Activated CD8-positive, alpha-beta T cell treated with anti-CD3 and anti-CD28 coated beads for 36 hours (primary cell): Measurements from ENCODE around the gene SPNS1. TPM values are rescaled to one million over a fixed set of nuclear protein-coding genes. Genes with fewer than 3 reads are reported as not detected.
A peak's percentile ranks its signal among the peaks of the same experiment; 100 is the strongest.
"Not testable (repeated sequence)": the region's sequence is repeated elsewhere in the genome, so short reads cannot be mapped to it uniquely, and the experiment has no call there.

Experiments
- ATAC-seq: fragments of 200-7000 bp; cut with Tn5 transposase; one replicate; pipeline ENCODE4 v1.10.0; 2021; ENCODE audit warnings: mild to moderate bottlenecking, moderate library complexity
- CTCF ChIA-PET: fragments of 350-600 bp; sonication (Branson Sonifier 250); formaldehyde crosslinking; loops from one replicate; lab custom pipeline; 2021; ENCODE audit warnings: antibody characterized with exemption; lab: Charles Lee
- POLR2A ChIA-PET: fragments of 350-600 bp; sonication (Branson Sonifier 250); formaldehyde crosslinking; loops from one replicate; lab custom pipeline; 2021; ENCODE audit warnings: antibody characterized with exemption; lab: Charles Lee
- DNase-seq: peaks from one replicate; pipeline ENCODE4 v3.0.0-alpha.2; 2020
- H3K27ac Mint-ChIP-seq: one replicate; pipeline ENCODE4 v1.8.0; 2021; ENCODE audit warnings: mild to moderate bottlenecking, mixed read lengths
- H3K27me3 Mint-ChIP-seq: one replicate; pipeline ENCODE4 v1.8.0; 2021; ENCODE audit warnings: mixed read lengths
- H3K36me3 Mint-ChIP-seq: one replicate; pipeline ENCODE4 v1.8.0; 2021; ENCODE audit warnings: low read depth, mixed read lengths
- H3K4me1 Mint-ChIP-seq: one replicate; pipeline ENCODE4 v1.8.0; 2021; ENCODE audit warnings: low read depth, mixed read lengths
- H3K4me3 Mint-ChIP-seq: one replicate; pipeline ENCODE4 v1.8.0; 2021; ENCODE audit warnings: mild to moderate bottlenecking, moderate library complexity, mixed read lengths
- H3K9me3 Mint-ChIP-seq: one replicate; pipeline ENCODE4 v1.8.0; 2021; ENCODE audit warnings: mixed read lengths
- intact Hi-C: fragments of 100-400 bp; cut with micrococcal nuclease; formaldehyde crosslinking; loops from one replicate; pipeline ENCODE4 v1.10.0; 2022
- total RNA-seq, 2 experiments: library from RNA; stranded (reverse); gene quantifications; one replicate each; pipeline ENCODE4 v1.2.3, GENCODE V29; 2021
- TF ChIP-seq, protein P1 (sequence below): fragments of 200-600 bp; IDR thresholded peaks from one replicate; pipeline ENCODE4 v1.8.0; 2022; ENCODE audit warnings: antibody characterized with exemption, mild to moderate bottlenecking

SPNS1 gene, protein sequence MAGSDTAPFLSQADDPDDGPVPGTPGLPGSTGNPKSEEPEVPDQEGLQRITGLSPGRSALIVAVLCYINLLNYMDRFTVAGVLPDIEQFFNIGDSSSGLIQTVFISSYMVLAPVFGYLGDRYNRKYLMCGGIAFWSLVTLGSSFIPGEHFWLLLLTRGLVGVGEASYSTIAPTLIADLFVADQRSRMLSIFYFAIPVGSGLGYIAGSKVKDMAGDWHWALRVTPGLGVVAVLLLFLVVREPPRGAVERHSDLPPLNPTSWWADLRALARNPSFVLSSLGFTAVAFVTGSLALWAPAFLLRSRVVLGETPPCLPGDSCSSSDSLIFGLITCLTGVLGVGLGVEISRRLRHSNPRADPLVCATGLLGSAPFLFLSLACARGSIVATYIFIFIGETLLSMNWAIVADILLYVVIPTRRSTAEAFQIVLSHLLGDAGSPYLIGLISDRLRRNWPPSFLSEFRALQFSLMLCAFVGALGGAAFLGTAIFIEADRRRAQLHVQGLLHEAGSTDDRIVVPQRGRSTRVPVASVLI
- total RNA-seq, result 10 to 100 TPM; 14.6 to 18.2 TPM

DNA sequence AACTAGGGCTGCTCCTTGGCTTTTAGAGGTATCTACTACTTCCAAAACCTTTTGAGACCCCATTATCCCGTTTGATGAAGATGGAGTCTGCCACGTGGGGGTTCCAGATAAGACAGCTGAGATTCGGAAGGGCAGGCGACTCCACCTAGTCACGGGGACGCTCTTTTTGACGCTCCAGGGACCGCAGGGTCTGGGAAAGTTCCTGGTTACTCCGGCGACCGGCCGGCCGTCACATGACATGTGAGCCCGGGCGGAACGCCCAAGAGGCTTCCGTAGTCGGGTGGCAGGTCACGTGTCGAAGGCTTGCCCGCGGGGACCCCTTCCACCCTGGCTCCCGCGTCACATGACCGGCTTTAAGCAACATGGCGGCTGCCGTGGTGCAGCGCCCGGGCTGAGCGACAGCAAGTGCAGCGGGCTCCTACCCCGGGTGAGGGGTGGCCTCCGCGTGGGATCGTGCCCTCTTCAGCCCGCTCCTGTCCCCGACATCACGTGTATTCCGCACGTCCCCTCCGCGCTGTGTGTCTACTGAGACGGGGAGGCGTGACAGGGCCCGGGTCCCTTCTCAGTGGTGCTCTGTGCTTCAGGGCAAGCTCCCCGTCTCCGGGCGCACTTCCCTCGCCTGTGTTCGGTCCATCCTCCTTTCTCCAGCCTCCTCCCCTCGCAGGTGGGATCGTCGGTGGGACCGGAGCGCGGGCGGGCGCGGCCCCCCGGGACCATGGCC is at the start of gene SPNS1:
SPNS1 (plus strand) TSS at position 342 of the 721 bp plus-strand sequence; CDS start at position 716, 374 bp downstream.
- peak; percentile 98 for DNase-seq
- TF ChIP-seq, protein P1, sequence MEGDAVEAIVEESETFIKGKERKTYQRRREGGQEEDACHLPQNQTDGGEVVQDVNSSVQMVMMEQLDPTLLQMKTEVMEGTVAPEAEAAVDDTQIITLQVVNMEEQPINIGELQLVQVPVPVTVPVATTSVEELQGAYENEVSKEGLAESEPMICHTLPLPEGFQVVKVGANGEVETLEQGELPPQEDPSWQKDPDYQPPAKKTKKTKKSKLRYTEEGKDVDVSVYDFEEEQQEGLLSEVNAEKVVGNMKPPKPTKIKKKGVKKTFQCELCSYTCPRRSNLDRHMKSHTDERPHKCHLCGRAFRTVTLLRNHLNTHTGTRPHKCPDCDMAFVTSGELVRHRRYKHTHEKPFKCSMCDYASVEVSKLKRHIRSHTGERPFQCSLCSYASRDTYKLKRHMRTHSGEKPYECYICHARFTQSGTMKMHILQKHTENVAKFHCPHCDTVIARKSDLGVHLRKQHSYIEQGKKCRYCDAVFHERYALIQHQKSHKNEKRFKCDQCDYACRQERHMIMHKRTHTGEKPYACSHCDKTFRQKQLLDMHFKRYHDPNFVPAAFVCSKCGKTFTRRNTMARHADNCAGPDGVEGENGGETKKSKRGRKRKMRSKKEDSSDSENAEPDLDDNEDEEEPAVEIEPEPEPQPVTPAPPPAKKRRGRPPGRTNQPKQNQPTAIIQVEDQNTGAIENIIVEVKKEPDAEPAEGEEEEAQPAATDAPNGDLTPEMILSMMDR, result no peak
- ChIA-PET POLR2A (interaction anchor here (0.7 to 6.4 kb wide), 16 partner anchors 11 to 1076 kb away, joined by 3 to 80 read pairs (median 5); partner anchors contain the start of genes ATXN2L, LAT, NFATC2IP and TUFM), CTCF (interaction anchor here (1.1 to 2.4 kb wide), 9 partner anchors 9 to 141 kb away, joined by 3 to 20 read pairs (median 6); partner anchors contain the start of genes LAT and NFATC2IP)
- Mint-ChIP-seq H3K9me3 (no peaks in the 10 kb centered on the region), H3K27me3 (no peaks in the 10 kb centered on the region), H3K27ac (peak within 1 kb of the TSS; percentile 90), H3K36me3 (peaks cover 4% of the 10 kb centered on the region), H3K4me1 (peaks cover 29% of the 10 kb centered on the region), H3K4me3 (peak within 1 kb of the TSS; percentile 98)
- ATAC-seq, result peak; percentile 94
- intact Hi-C loops, result no loop called here

DNA sequence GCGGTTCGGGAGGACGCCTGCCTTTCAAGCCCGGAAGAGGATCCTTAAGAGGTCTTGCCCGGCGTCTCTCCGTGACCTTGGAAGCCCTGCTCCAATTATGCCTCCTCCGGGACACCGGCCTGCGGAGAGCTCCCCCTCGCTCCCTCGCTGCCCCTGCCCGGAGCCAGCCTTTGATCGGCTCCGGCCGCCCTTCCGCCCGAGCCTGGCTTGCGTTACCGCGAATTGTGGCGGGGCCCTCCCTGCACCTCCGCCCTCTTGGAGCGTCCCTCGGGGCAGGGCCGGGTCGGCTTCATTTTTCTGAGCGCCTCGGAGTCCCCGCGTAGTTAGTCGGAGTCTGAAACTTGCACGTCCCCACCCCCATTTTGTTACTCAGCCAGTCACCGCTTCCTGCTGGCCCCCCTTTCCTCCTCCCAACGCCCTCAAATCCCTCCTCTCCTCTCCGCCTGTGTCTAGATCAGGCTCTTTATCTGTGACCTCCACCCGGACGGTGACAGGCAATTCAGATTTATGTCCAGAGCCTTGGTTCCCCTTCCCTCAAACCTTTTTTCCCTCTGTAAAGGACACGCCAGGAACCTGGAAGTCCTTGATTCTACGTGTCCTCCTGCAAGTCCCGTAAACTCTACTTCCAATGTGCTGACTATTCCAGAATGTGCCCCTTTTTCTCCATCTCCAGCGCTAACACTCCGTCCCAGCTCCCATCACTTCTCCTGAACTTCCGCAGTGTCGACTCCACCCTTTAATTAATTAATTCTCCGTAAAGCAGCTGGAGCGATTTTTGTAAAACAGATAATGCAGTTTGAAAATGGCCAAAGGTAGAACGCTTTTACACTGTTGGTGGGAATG is 49.0 kb upstream of the SPNS1 start:
- peak overlapping the region; percentile 93 for H3K4me3 Mint-ChIP-seq

DNA sequence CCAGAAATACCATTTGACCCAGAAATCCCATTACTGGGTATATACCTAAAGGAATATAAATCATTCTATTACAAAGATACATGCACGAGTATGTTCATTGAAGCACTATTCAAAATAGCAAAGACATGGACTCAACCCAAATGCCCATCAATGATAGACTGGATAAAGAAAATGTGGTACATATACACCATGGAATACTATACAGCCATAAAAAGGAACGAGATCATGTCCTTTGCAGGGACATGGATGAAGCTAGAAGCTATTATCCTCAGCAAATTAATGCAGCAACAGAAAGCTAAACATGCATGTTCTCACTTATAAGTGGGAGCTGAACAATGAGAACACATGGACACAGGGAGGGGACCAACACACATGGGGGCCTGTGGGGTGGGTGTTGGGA is 48.3 kb upstream of the SPNS1 start:
- peaks cover 27% of the 10 kb centered on the region for H3K4me1 Mint-ChIP-seq
- peak overlapping the region; percentile 97 for H3K27ac Mint-ChIP-seq
- not testable (repeated sequence) for H3K9me3 Mint-ChIP-seq, DNase-seq, H3K36me3 Mint-ChIP-seq, H3K27me3 Mint-ChIP-seq, ATAC-seq
- H3K4me3 Mint-ChIP-seq, result peak overlapping the region; percentile 93
- ChIA-PET CTCF (interaction anchor here (0.7 to 12.2 kb wide), 3 partner anchors 10 to 53 kb away, joined by 3 to 87 read pairs (median 4); no protein-coding TSS in a partner anchor), POLR2A (interaction anchor here (0.6 to 1.9 kb wide), 8 partner anchors 19 to 104 kb away, joined by 3 to 7 read pairs (median 4); partner anchors contain the start of genes ATXN2L, SH2B1 and TUFM)
- intact Hi-C loops, result loop anchor here (5.0 kb wide), 1 partner anchor 79 kb away; the partner anchor contains the start of gene TUFM

More for the DNA sequence above, 49.0 kb upstream of the SPNS1 start:
- H3K27ac Mint-ChIP-seq, result peak overlapping the region; percentile 97
- peaks cover 6% of the 10 kb centered on the region for H3K36me3 Mint-ChIP-seq
- TF ChIP-seq, protein P1, result no peak
- peak; percentile 76 for ATAC-seq
- H3K27me3 Mint-ChIP-seq, result no peaks in the 10 kb centered on the region
- H3K4me1 Mint-ChIP-seq, result peaks cover 20% of the 10 kb centered on the region
- intact Hi-C loops, result loop anchor here (5.0 kb wide), 1 partner anchor 78 kb away; the partner anchor contains the start of gene TUFM
- no peaks in the 10 kb centered on the region for H3K9me3 Mint-ChIP-seq
- peak; percentile 94 for DNase-seq
- ChIA-PET CTCF (interaction anchor here (1.1 to 12.2 kb wide), 2 partner anchors 20 to 52 kb away, joined by 4 to 87 read pairs; no protein-coding TSS in a partner anchor), POLR2A (interaction anchor here (0.6 to 3.7 kb wide), 13 partner anchors 11 to 103 kb away, joined by 3 to 12 read pairs (median 5); partner anchors contain the start of genes ATXN2L, SH2B1 and TUFM)

DNA sequence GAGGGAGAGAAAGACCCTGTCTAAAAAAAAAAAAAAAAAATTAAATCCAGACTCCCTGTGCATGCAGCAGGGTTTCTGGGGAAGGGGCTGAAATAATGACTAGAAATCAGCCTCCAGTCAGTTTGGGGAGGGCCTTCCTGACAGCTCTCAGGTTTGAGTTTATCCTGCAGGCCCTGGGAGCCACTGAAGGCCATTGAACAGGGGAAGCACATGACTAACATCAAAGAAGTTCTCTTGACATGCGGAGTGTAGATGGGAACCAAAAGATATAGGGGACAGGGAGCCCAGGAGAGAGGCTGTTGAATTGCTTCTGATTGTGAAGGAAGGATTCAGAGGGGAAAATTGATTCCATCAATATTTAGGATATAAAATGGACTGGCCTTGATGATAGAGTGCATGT is 46.8 kb upstream of the SPNS1 start:
- Mint-ChIP-seq H3K4me3 (no peak overlapping the region), H3K4me1 (peaks cover 29% of the 10 kb centered on the region), H3K27me3 (no peaks in the 10 kb centered on the region), H3K36me3 (peaks cover 2% of the 10 kb centered on the region), H3K9me3 (no peaks in the 10 kb centered on the region), H3K27ac (no peak overlapping the region)
- DNase-seq, result no peak
- TF ChIP-seq, protein P1, result no peak
- POLR2A ChIA-PET, result interaction anchor here (1.3 to 1.9 kb wide), 2 partner anchors 47 to 63 kb away, joined by 3 to 6 read pairs; no protein-coding TSS in a partner anchor
- intact Hi-C loops, result loop anchor here (5.0 kb wide), 1 partner anchor 81 kb away; the partner anchor contains the start of gene TUFM
- ATAC-seq, result no peak
- CTCF ChIA-PET, result interaction anchor here (12.2 kb wide), 1 partner anchor 17 kb away, joined by 87 read pairs; no protein-coding TSS in a partner anchor
